AG04450 (cell line): ENCODE measurements around the gene FAM186B. TPM values are rescaled to one million over a fixed set of nuclear protein-coding genes. Genes with fewer than 3 reads are reported as not detected.

Experiments used
- CTCF ChIA-PET: fragments of 300-600, 350-600 bp; formaldehyde crosslinking; extraction: SDS; loops from one replicate; lab custom pipeline; 2022; ENCODE audit warnings: antibody characterized with exemption, inconsistent platforms; lab: Charles Lee
- POLR2A ChIA-PET: fragments of 350-600 bp; formaldehyde crosslinking; extraction: SDS; loops from one replicate; lab custom pipeline; 2021; ENCODE audit warnings: antibody characterized with exemption, inconsistent platforms; lab: Yijun Ruan, JAX
- DNase-seq: peaks from one replicate; pipeline ENCODE4 v3.0.0-alpha.2; 2011; ENCODE audit warnings: low read depth, low spot score
- H3K27ac ChIP-seq: one replicate; pipeline ENCODE4 v1.5.1; 2012; ENCODE audit warnings: low read depth, low read length, control low read depth
- H3K27me3 ChIP-seq: one replicate; pipeline ENCODE4 v1.6.0; 2012; ENCODE audit warnings: low read length; ENCODE audit not compliant: control insufficient read depth, insufficient read depth
- H3K4me3 ChIP-seq: 2 replicates; pipeline ENCODE4 v1.5.1; 2011; ENCODE audit warnings: mild to moderate bottlenecking, low read depth, low read length, control low read depth
- H3K9me3 ChIP-seq: 2 replicates; pipeline ENCODE4 v1.5.1; 2012; ENCODE audit warnings: low read length; ENCODE audit not compliant: control insufficient read depth, insufficient read depth
- CTCF ChIP-seq: IDR thresholded peaks from 2 replicates; pipeline ENCODE4 v1.5.1; 2011; ENCODE audit warnings: low read depth, low read length, control low read depth, inconsistent platforms
- polyA plus RNA-seq: library from polyadenylated mRNA; depleted of rRNA; stranded (reverse); fragments of >200 nt; gene quantifications from 2 replicates; pipeline ENCODE4 v1.2.3, GENCODE V29; 2011

FAM186B gene
- polyA plus RNA-seq, 1 experiment: 0.05 TPM

GRCh38 chr12:49560695-49561094 is 44.7 kb downstream of the FAM186B start:
- ChIA-PET POLR2A (no interaction called here), CTCF (interaction anchor here (0.6 to 1.7 kb wide), 2 partner anchors 20 to 408 kb away, joined by 3 to 5 read pairs; no protein-coding TSS in a partner anchor)
- TF ChIP-seq CTCF: no peak
- Histone ChIP-seq H3K9me3 (no peaks in the 10 kb centered on the region; the same call in 1 of the 2 replicates), H3K27me3 (no peaks in the 10 kb centered on the region), H3K27ac (no peak overlapping the region), H3K4me3 (no peak overlapping the region)
- DNase-seq: no peak

GRCh38 chr12:49559011-49559675 is 46.3 kb downstream of the FAM186B start:
- no peak overlapping the region for H3K27ac ChIP-seq
- DNase-seq: no peak
- H3K4me3 ChIP-seq: no peak overlapping the region
- CTCF ChIA-PET: interaction anchor here (1.7 to 2.5 kb wide), 2 partner anchors 21 to 200 kb away, joined by 5 to 10 read pairs; no protein-coding TSS in a partner anchor
- H3K9me3 ChIP-seq: no peaks in the 10 kb centered on the region; the same call in 1 of the 2 replicates
- no peaks in the 10 kb centered on the region for H3K27me3 ChIP-seq
- POLR2A ChIA-PET: no interaction called here
- TF ChIP-seq CTCF: no peak

GRCh38 chr12:49558526-49558925 is 46.9 kb downstream of the FAM186B start:
- no peak overlapping the region for H3K4me3 ChIP-seq
- no peak for TF ChIP-seq CTCF
- no peaks in the 10 kb centered on the region; the same call in 1 of the 2 replicates for H3K9me3 ChIP-seq
- ChIA-PET CTCF (interaction anchor here (0.6 to 2.5 kb wide), 3 partner anchors 22 to 1718 kb away, joined by 3 to 13 read pairs (median 10); no protein-coding TSS in a partner anchor), POLR2A (no interaction called here)
- DNase-seq: no peak
- peaks cover 2% of the 10 kb centered on the region for H3K27me3 ChIP-seq
- H3K27ac ChIP-seq: no peak overlapping the region

GRCh38 chr12:49557917-49558215 is 47.6 kb downstream of the FAM186B start:
- no peak overlapping the region for H3K27ac ChIP-seq
- ChIA-PET CTCF (interaction anchor here (0.6 to 2.5 kb wide), 3 partner anchors 23 to 1719 kb away, joined by 3 to 13 read pairs (median 10); no protein-coding TSS in a partner anchor), POLR2A (no interaction called here)
- peaks cover 3% of the 10 kb centered on the region for H3K27me3 ChIP-seq
- H3K4me3 ChIP-seq: no peak overlapping the region
- DNase-seq: no peak
- TF ChIP-seq CTCF: 0 out of 2 replicates have a peak, but pooled peaks have one; percentile 8
- H3K9me3 ChIP-seq: no peaks in the 10 kb centered on the region; the same call in 1 of the 2 replicates

- POLR2A ChIA-PET: interaction anchor here (1.7 kb wide), 1 partner anchor 10 kb away, joined by 7 read pairs; no protein-coding TSS in a partner anchor
Measured at GRCh38 chr12:49557187-49557916, 48.1 kb downstream of the FAM186B start.

More at GRCh38 chr12:49557187-49557916, 48.1 kb downstream of the FAM186B start:
- no peak for DNase-seq
- Histone ChIP-seq H3K27ac (no peak overlapping the region), H3K9me3 (no peaks in the 10 kb centered on the region; the same call in 1 of the 2 replicates), H3K4me3 (no peak overlapping the region), H3K27me3 (peaks cover 5% of the 10 kb centered on the region)
- CTCF ChIA-PET: interaction anchor here (1.5 to 2.5 kb wide), 2 partner anchors 23 to 199 kb away, joined by 5 to 10 read pairs; no protein-coding TSS in a partner anchor
- TF ChIP-seq CTCF: no peak
